Peyer's patch (tissue), 4 donors: Measurements from ENCODE around the gene PDGFD. TPM values are rescaled to one million over a fixed set of nuclear protein-coding genes. Genes with fewer than 3 reads are reported as not detected.

Experiments
- DNase-seq, 3 donors: peaks; one replicate each; pipeline ENCODE4 v3.0.0-alpha.2; 2017 to 2019
- H3K27ac ChIP-seq, 4 donors: fragments of 200-600 bp; sonication (generic); one replicate each; pipeline ENCODE4 v1.5.1; 2016 to 2019
- H3K27me3 ChIP-seq, 2 donors: fragments of 200-600 bp; sonication (generic); one replicate each; pipeline ENCODE4 v1.5.1; 2019
- H3K36me3 ChIP-seq, 3 donors: fragments of 200-600 bp; sonication (generic); one replicate each; pipeline ENCODE4 v1.5.1; 2016 to 2019
- H3K4me1 ChIP-seq, 4 donors: fragments of 200-600 bp; sonication (generic); one replicate each; pipeline ENCODE4 v1.5.1; 2016 to 2019
- H3K4me3 ChIP-seq, 4 donors: fragments of 200-600 bp; sonication (generic); 1 replicate in 3 of 4; 2 replicates in 1 of 4; pipeline ENCODE4 v1.5.1; 2016 to 2019; ENCODE audit warnings: mild to moderate bottlenecking in 1 of 4
- H3K9me3 ChIP-seq, 4 donors: fragments of 200-600 bp; sonication (generic); one replicate each; pipeline ENCODE4 v1.5.1; 2016 to 2019; ENCODE audit warnings: mild to moderate bottlenecking in 1 of 4
- POLR2A ChIP-seq, 2 donors: fragments of 450-650 bp; IDR thresholded peaks; one replicate each; pipeline ENCODE4 v1.5.1; 2017; ENCODE audit warnings: antibody characterized with exemption in 2 of 2, mild to moderate bottlenecking in 2 of 2, moderate library complexity in 2 of 2
- total RNA-seq, 4 donors: library from RNA; depleted of rRNA; stranded (reverse); fragments of >200 nt; gene quantifications; one replicate each; pipeline ENCODE4 v1.1.0, GENCODE V29; 2016
- TF ChIP-seq, protein P1 (sequence below), 6 experiments: fragments of 450-650 bp in 4 of 6; fragments of 200-600 bp in 2 of 6; sonication (generic) in 1 of 6; IDR thresholded peaks; one replicate each; pipeline ENCODE4 v1.5.1; 2017 to 2019; ENCODE audit warnings: antibody characterized with exemption in 6 of 6, mild to moderate bottlenecking in 3 of 6, moderate library complexity in 1 of 6

PDGFD gene
- total RNA-seq, 4 donors from 2014 or later: 0.83 to 1.9 (median 1.7) TPM

DNA sequence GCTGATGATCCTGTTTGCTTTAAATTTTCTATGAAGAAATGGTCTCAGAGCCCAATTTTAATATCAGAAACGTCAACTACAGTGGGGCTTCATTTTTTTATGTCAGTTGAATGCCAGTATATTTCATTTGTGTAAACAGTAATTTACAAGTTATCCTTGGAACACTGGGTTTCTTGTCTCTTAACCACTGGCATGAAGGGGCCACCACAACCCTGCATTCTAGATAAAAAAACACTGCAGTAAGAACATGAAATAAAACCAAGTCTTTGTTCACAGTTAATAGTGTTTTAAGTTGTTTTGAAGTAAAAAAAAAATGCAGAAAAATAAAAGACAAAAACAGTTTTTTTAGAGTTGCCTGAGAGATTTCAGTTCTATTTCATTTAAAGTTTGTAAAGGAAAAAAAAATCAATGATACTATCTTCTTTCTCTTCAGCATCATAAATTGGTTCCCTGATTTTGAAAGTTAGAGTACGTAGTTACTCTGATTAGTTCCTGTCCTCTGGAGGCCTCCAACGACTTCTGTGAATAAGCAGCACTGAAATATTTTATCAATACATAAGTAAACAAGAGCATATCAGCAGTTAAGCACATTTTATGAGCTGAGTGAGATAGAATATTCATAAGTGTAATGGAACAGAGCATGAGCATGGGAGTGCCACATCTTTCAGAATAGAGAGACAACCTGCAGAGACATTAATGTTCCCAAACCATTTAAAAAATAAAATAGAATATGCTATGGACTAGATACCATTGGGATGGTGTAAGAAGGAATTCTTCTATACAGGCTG, 135.3 kb downstream of the PDGFD start:
- no peaks in the 10 kb centered on the region for H3K9me3 ChIP-seq
- no peaks in the 10 kb centered on the region for H3K27me3 ChIP-seq
- H3K36me3 ChIP-seq: no peaks in the 10 kb centered on the region
- H3K4me3 ChIP-seq: no peak overlapping the region
- H3K27ac ChIP-seq: no peak overlapping the region
- TF ChIP-seq, protein P1, sequence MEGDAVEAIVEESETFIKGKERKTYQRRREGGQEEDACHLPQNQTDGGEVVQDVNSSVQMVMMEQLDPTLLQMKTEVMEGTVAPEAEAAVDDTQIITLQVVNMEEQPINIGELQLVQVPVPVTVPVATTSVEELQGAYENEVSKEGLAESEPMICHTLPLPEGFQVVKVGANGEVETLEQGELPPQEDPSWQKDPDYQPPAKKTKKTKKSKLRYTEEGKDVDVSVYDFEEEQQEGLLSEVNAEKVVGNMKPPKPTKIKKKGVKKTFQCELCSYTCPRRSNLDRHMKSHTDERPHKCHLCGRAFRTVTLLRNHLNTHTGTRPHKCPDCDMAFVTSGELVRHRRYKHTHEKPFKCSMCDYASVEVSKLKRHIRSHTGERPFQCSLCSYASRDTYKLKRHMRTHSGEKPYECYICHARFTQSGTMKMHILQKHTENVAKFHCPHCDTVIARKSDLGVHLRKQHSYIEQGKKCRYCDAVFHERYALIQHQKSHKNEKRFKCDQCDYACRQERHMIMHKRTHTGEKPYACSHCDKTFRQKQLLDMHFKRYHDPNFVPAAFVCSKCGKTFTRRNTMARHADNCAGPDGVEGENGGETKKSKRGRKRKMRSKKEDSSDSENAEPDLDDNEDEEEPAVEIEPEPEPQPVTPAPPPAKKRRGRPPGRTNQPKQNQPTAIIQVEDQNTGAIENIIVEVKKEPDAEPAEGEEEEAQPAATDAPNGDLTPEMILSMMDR (IDR thresholded peaks at IDR 0.05): no peak
- TF ChIP-seq POLR2A (IDR thresholded peaks at IDR 0.05): no peak
- no peak for DNase-seq
- H3K4me1 ChIP-seq: no peaks in the 10 kb centered on the region

GRCh38 chr11:104024572-104024971, 139.4 kb downstream of the PDGFD start:
- no peaks in the 10 kb centered on the region for H3K36me3 ChIP-seq
- H3K9me3 ChIP-seq: no peaks in the 10 kb centered on the region
- H3K27me3 ChIP-seq: no peaks in the 10 kb centered on the region
- no peak for DNase-seq
- H3K4me1 ChIP-seq: no peaks in the 10 kb centered on the region
- no peak overlapping the region for H3K4me3 ChIP-seq
- H3K27ac ChIP-seq: no peak overlapping the region
- no peak for TF ChIP-seq POLR2A (IDR thresholded peaks at IDR 0.05)
- TF ChIP-seq, protein P1 (IDR thresholded peaks at IDR 0.05): no peak

GRCh38 chr11:104015649-104016415, 148.1 kb downstream of the PDGFD start:
- H3K27me3 ChIP-seq: no peaks in the 10 kb centered on the region
- no peaks in the 10 kb centered on the region for H3K9me3 ChIP-seq
- H3K36me3 ChIP-seq: no peaks in the 10 kb centered on the region
- H3K4me3 ChIP-seq: no peak overlapping the region
- TF ChIP-seq, protein P1 (IDR thresholded peaks at IDR 0.05): no peak
- TF ChIP-seq POLR2A (IDR thresholded peaks at IDR 0.05): no peak
- H3K4me1 ChIP-seq: no peaks in the 10 kb centered on the region
- no peak for DNase-seq
- no peak overlapping the region for H3K27ac ChIP-seq

GRCh38 chr11:104011044-104011443, 152.9 kb downstream of the PDGFD start:
- no peak for DNase-seq
- Histone ChIP-seq H3K36me3 (no peaks in the 10 kb centered on the region), H3K27ac (no peak overlapping the region), H3K27me3 (no peaks in the 10 kb centered on the region), H3K9me3 (no peaks in the 10 kb centered on the region), H3K4me1 (no peaks in the 10 kb centered on the region), H3K4me3 (no peak overlapping the region)
- TF ChIP-seq, protein P1 (IDR thresholded peaks at IDR 0.05): no peak
- TF ChIP-seq POLR2A (IDR thresholded peaks at IDR 0.05): no peak

- Histone ChIP-seq H3K27me3 (no peaks in the 10 kb centered on the region), H3K4me1 (no peaks in the 10 kb centered on the region)
These were observed 154.2 kb downstream of the PDGFD start for GRCh38 chr11:104009744-104010143.

More at GRCh38 chr11:104009744-104010143, 154.2 kb downstream of the PDGFD start:
- DNase-seq: no peak
- Histone ChIP-seq H3K4me3 (no peak overlapping the region), H3K27ac (no peak overlapping the region), H3K9me3 (no peaks in the 10 kb centered on the region), H3K36me3 (no peaks in the 10 kb centered on the region)
- TF ChIP-seq, protein P1 (IDR thresholded peaks at IDR 0.05): no peak
- TF ChIP-seq POLR2A (IDR thresholded peaks at IDR 0.05): no peak
